Measurements from ENCODE around the gene RANBP17.

- TF ChIP-seq EZH2 (IDR thresholded peaks at IDR 0.05) (no peak), EZH2phosphoT487 (IDR thresholded peaks at IDR 0.05) (no peak)
- TF ChIP-seq, protein P1, sequence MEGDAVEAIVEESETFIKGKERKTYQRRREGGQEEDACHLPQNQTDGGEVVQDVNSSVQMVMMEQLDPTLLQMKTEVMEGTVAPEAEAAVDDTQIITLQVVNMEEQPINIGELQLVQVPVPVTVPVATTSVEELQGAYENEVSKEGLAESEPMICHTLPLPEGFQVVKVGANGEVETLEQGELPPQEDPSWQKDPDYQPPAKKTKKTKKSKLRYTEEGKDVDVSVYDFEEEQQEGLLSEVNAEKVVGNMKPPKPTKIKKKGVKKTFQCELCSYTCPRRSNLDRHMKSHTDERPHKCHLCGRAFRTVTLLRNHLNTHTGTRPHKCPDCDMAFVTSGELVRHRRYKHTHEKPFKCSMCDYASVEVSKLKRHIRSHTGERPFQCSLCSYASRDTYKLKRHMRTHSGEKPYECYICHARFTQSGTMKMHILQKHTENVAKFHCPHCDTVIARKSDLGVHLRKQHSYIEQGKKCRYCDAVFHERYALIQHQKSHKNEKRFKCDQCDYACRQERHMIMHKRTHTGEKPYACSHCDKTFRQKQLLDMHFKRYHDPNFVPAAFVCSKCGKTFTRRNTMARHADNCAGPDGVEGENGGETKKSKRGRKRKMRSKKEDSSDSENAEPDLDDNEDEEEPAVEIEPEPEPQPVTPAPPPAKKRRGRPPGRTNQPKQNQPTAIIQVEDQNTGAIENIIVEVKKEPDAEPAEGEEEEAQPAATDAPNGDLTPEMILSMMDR (IDR thresholded peaks at IDR 0.05) = no peak
Measured at GRCh38 chr5:171143171-171143570, 281.4 kb downstream of the RANBP17 start.
